Measurements from ENCODE around the gene PTGES3L. TPM values are rescaled to one million over a fixed set of nuclear protein-coding genes. Genes with fewer than 3 reads are reported as not detected.
A peak's percentile ranks its signal among the peaks of the same experiment; 100 is the strongest.

Gene PTGES3L
- total and polyA plus RNA-seq, 2 of the 13 experiments (the other 11 are each of a cell fraction or from before 2014, with no cell fraction given), result 1.2 to 2.9 TPM

- TF ChIP-seq ZNF276 (CRISPR knock-in tag; IDR thresholded peaks at IDR 0.05; ENCODE audit: low read depth) (no peak), SNAPC5 (CRISPR knock-in tag; IDR thresholded peaks at IDR 0.05; ENCODE audit: borderline replicate concordance) (no peak), ZNF503 (CRISPR knock-in tag; IDR thresholded peaks at IDR 0.05) (no peak), ZBTB38 (CRISPR knock-in tag; IDR thresholded peaks at IDR 0.05) (no peak; the same call in 1 of the 2 replicates), GZF1 (CRISPR knock-in tag; IDR thresholded peaks at IDR 0.05) (no peak), ZNF331 (CRISPR knock-in tag; IDR thresholded peaks at IDR 0.05) (peak; percentile 60), DMTF1 (CRISPR knock-in tag; IDR thresholded peaks at IDR 0.05) (no peak), UBTF (CRISPR knock-in tag; IDR thresholded peaks at IDR 0.05) (peak; percentile 42; the same call in 1 of the 2 replicates), SMYD3 (CRISPR knock-in tag; IDR thresholded peaks at IDR 0.05) (no peak), RELA (CRISPR knock-in tag; IDR thresholded peaks at IDR 0.05) (0 out of 2 replicates have a peak, but pooled peaks have one; percentile 50), ZBTB2 (CRISPR knock-in tag; IDR thresholded peaks at IDR 0.05; ENCODE audit: low read depth) (no peak), PATZ1 (CRISPR knock-in tag; IDR thresholded peaks at IDR 0.05) (peak; percentile 62), ZNF616 (CRISPR knock-in tag; IDR thresholded peaks at IDR 0.05; ENCODE audit: low read depth) (no peak)
Measured at GRCh38 chr17:42920106-42920900, 59.6 kb downstream of the PTGES3L start (continued).

Measured in HepG2 (cell line).